Neutrophil (primary cell): ENCODE measurements around the gene OR6B3.

Experiments
- H3K27ac ChIP-seq: fragments of 200-600 bp; sonication (generic); 2 replicates; pipeline ENCODE4 v1.5.1; 2016; ENCODE audit warnings: mild to moderate bottlenecking, moderate library complexity
- H3K27me3 ChIP-seq: fragments of 200-600 bp; sonication (generic); 2 replicates; pipeline ENCODE4 v1.6.0; 2016; ENCODE audit warnings: mild to moderate bottlenecking
- H3K36me3 ChIP-seq: fragments of 200-600 bp; sonication (generic); 2 replicates; pipeline ENCODE4 v1.5.1; 2017
- H3K4me1 ChIP-seq, 2 experiments: fragments of 200-600 bp in 1 of 2; sonication (generic) in 1 of 2; 1 replicate in 1 of 2; 2 replicates in 1 of 2; pipeline versions ENCODE4 v1.5.1 to v1.6.1; 2013 to 2016; ENCODE audit warnings: low read depth in 1 of 2, low read length in 1 of 2, mild to moderate bottlenecking in 1 of 2, moderate library complexity in 1 of 2; ENCODE audit not compliant: control insufficient read depth in 1 of 2, insufficient read depth in 1 of 2
- H3K4me3 ChIP-seq, 2 experiments: fragments of 200-600 bp in 1 of 2; sonication (generic) in 1 of 2; 1 replicate in 1 of 2; 2 replicates in 1 of 2; pipeline ENCODE4 v1.5.1; 2013 to 2016; ENCODE audit warnings: low read depth in 1 of 2, low read length in 1 of 2, mild to moderate bottlenecking in 1 of 2, moderate library complexity in 1 of 2
- H3K9me3 ChIP-seq: fragments of 200-600 bp; sonication (generic); 2 replicates; pipeline ENCODE4 v1.5.1; 2016
- CTCF ChIP-seq: fragments of 200-600 bp; sonication (generic); IDR thresholded peaks from 2 replicates; pipeline ENCODE4 v1.5.1; 2016; ENCODE audit warnings: antibody characterized with exemption

OR6B3 gene

GRCh38 chr2:240043279-240043989 lies 9.9 kb downstream of the OR6B3 start:
- no peaks in the 10 kb centered on the region for H3K4me1 ChIP-seq
- no peaks in the 10 kb centered on the region for H3K9me3 ChIP-seq
- H3K36me3 ChIP-seq = no peaks in the 10 kb centered on the region
- no peak overlapping the region for H3K27ac ChIP-seq
- H3K27me3 ChIP-seq = peaks cover 55% of the 10 kb centered on the region
- no peak overlapping the region for H3K4me3 ChIP-seq
- TF ChIP-seq CTCF = no peak

GRCh38 chr2:240042740-240043139 lies 10.6 kb downstream of the OR6B3 start:
- H3K9me3 ChIP-seq = no peaks in the 10 kb centered on the region
- no peaks in the 10 kb centered on the region for H3K4me1 ChIP-seq
- no peaks in the 10 kb centered on the region for H3K36me3 ChIP-seq
- no peak for TF ChIP-seq CTCF
- H3K4me3 ChIP-seq = no peak overlapping the region
- H3K27ac ChIP-seq = no peak overlapping the region
- H3K27me3 ChIP-seq = peaks cover 55% of the 10 kb centered on the region

- peaks cover 54% of the 10 kb centered on the region for H3K27me3 ChIP-seq
- H3K4me1 ChIP-seq = no peaks in the 10 kb centered on the region
- no peaks in the 10 kb centered on the region for H3K9me3 ChIP-seq
- no peaks in the 10 kb centered on the region for H3K36me3 ChIP-seq
- no peak overlapping the region for H3K4me3 ChIP-seq
- no peak overlapping the region for H3K27ac ChIP-seq
- no peak for TF ChIP-seq CTCF
Measured at GRCh38 chr2:240041363-240041762, 12.0 kb downstream of the OR6B3 start.

- no peak overlapping the region for H3K4me3 ChIP-seq
- no peak for TF ChIP-seq CTCF
- peaks cover 83% of the 10 kb centered on the region for H3K27me3 ChIP-seq
- H3K27ac ChIP-seq = no peak overlapping the region
- H3K4me1 ChIP-seq = no peaks in the 10 kb centered on the region
- no peaks in the 10 kb centered on the region for H3K36me3 ChIP-seq
- H3K9me3 ChIP-seq = no peaks in the 10 kb centered on the region
Measured at GRCh38 chr2:240037358-240037757, 16.0 kb downstream of the OR6B3 start.

GRCh38 chr2:240033330-240033678 lies 20.0 kb downstream of the OR6B3 start:
- H3K36me3 ChIP-seq = no peaks in the 10 kb centered on the region
- no peak overlapping the region for H3K27ac ChIP-seq
- no peak for TF ChIP-seq CTCF
- peaks cover 67% of the 10 kb centered on the region for H3K27me3 ChIP-seq
- H3K9me3 ChIP-seq = no peaks in the 10 kb centered on the region
- no peaks in the 10 kb centered on the region for H3K4me1 ChIP-seq
- no peak overlapping the region for H3K4me3 ChIP-seq
